NOMO-1 treated with DMSO at 0.1 percent for 48 hours (cell line): ENCODE data around the gene NOG.

Experiments
- DNase-seq: peaks from one replicate; lab custom pipeline; 2025; ENCODE audit not compliant: unreplicated experiment; lab: John Stamatoyannopoulos, UW

NOG gene

DNA sequence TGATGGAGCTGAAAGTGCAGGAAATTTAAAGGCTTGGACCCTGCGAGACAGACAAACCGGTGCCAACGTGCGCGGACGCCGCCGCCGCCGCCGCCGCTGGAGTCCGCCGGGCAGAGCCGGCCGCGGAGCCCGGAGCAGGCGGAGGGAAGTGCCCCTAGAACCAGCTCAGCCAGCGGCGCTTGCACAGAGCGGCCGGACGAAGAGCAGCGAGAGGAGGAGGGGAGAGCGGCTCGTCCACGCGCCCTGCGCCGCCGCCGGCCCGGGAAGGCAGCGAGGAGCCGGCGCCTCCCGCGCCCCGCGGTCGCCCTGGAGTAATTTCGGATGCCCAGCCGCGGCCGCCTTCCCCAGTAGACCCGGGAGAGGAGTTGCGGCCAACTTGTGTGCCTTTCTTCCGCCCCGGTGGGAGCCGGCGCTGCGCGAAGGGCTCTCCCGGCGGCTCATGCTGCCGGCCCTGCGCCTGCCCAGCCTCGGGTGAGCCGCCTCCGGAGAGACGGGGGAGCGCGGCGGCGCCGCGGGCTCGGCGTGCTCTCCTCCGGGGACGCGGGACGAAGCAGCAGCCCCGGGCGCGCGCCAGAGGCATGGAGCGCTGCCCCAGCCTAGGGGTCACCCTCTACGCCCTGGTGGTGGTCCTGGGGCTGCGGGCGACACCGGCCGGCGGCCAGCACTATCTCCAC lies at the start of gene NOG:
NOG (plus strand) TSS at position 54 of the 674 bp plus-strand sequence; CDS start at position 579, 525 bp downstream.
- peak; percentile 89 for DNase-seq

DNA sequence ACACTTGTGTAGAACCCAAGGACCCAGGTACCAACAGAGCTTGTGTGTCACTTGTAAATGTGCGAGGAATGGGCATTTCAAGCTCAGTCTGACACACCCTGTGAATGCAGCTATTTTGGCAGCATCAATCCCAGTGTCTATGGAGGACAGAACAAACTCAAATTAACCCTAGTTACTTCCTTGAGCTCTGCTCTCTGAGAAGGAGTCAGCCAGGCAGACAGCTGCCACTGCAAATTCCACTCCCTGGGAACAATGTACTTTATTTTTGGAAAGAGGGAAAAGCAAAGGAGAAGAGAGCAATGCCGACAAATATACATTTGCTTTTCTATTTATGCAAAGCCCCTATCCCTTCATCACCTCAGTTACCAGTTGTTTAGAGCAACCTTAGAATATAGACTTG lies 48.4 kb upstream of the NOG start:
- DNase-seq = no peak

- DNase-seq = no peak
Measured at GRCh38 chr17:56545930-56546329, 47.6 kb upstream of the NOG start.

- DNase-seq = no peak
Measured at GRCh38 chr17:56548661-56549060, 44.8 kb upstream of the NOG start.

DNA sequence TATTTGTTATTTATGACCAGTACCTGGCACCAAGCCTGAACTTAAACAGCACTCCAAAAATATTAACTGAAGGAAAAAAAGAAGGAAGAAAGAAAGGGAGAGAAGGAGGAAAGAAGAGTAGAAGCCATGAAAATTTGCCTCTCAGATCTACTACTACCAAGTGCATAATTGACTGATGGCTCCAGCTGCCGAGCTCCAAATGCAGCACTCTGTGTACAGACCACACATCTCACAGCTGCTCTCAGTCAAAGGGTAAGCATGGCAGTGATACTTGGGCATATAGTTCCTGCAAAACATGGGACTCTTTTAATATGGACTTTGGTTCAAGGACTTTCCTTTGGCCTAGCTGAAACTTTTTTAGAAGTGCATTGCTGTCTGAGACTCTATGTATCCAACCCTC lies 44.0 kb upstream of the NOG start:
- no peak for DNase-seq

- DNase-seq = no peak
Measured at GRCh38 chr17:56557682-56558081, 35.8 kb upstream of the NOG start.

DNA sequence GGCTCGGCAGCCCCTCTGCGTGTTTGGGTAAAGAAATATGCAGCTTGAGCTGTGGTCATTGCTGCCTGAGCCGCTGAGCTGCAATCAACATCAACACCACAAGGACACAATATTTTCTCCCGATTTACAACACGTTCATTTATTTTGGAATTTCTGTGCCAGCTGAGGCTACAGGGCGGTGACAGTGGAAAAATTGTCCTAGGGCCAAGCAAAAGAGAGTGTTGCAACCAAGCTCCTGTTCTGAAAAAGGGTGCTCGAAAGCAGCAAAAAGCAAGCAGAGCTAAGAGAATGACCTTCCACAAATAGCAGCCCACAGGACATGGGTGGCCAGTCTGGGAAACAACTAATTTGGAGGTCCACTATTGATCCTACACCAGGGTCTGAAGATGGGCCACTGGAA lies 35.4 kb upstream of the NOG start:
- no peak for DNase-seq

DNA sequence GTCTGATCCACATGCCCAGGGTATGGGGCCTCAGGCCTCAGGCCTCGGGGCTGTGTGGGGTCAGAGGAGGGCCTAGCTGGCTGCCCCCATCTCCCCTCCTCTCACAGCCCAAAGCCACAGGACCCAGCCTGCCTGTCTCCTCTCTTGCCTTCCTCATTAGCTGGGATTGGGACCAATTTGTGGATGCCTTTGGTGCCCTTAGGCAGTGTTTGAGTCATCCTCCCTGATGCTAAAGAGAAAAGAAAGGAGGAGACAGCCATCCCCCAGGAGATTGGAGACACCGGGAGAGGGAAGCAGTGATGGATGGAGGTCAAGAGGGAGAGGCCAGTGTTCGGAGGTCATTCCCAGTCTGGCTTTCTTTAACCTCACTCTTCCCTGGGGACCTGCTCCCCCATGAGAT lies 23.3 kb upstream of the NOG start:
- no peak for DNase-seq

DNA sequence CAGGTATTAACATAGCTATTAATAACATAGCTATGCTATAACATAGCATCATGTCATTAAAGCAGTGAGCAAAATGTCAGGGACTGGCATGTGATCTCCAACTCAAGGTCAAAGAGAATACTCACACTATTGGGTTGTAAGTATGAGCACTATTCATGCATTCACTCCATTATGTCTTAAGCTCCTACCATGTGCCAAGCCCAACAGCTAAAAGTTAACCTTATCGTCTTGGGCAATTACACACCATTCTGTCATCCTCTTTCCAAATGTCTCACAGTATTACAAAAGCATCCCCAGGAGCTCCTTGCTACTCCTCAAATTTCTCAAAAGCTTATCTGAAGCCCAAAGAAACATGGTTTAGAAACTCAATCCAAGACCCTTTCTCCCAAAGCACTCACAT lies 22.0 kb upstream of the NOG start:
- no peak for DNase-seq

DNA sequence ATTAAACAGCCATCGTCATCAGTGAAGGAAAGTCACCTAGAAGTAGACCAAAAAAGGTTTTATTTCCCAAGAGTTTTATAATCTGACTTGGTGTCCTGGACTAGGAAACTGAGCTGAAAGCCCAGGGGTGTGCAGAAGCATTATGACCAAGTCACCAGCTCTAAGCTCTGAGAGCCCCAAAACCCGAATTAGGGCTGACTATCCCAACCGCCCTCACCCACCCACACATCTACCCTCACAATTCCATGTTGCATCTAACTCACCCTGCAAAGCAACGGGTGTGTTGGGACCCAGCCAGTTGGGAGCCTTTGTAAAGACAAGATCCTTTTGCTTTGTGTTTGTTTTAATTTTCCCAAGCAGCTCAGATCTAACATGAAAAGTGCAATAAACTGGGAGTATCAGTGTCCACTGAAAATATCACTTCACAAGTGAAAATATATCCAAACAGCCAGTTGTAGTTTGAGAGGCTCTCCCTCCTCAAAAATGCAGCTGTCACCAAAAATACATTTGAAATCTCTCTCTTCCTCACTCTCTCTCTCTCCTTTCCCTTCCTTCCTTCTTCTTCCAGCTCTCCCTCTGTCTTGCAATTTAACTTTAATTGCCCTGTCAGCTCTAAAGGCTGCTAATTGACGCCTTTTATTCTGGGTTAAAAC lies 16.2 kb upstream of the NOG start:
- no peak for DNase-seq

DNA sequence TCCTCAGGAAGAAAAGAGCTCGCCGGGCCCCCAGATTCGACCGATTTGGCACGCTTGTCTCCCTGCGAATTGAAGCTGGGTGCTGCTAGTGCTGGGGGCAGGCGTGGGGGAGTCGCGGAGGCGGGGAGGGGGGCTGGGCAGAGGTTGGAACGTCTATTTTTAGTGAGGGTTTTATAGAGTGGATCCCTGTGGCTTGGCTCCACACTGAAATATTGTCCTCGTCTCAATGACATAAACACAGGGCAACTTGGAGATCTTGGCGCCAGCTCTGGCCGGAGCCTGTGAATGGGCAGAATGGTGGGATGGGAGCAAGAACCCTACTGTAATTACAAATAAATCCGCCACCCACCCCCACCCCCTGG lies 15.7 kb upstream of the NOG start:
- DNase-seq = no peak

- no peak for DNase-seq
Measured at GRCh38 chr17:56581635-56582627, 11.6 kb upstream of the NOG start.

DNA sequence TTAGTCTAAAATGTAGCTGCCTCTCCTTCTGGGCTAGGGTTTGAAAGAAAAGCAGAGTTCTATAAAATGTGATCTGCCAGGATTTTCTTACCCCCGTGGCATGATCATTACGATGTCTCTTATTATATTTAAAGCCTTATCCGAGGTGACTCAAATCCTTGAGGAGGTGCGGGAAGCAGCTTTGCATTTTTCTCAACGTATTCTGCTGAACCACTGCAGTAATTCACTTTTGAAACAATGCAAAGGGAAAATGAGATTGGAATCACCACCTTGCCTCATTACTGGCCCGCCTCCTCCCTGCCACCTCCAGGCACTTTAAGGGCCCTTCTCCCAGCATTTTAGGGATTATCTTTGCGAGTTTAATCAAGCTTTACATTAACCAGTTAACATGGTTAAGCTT lies 9.7 kb upstream of the NOG start:
- no peak for DNase-seq

DNA sequence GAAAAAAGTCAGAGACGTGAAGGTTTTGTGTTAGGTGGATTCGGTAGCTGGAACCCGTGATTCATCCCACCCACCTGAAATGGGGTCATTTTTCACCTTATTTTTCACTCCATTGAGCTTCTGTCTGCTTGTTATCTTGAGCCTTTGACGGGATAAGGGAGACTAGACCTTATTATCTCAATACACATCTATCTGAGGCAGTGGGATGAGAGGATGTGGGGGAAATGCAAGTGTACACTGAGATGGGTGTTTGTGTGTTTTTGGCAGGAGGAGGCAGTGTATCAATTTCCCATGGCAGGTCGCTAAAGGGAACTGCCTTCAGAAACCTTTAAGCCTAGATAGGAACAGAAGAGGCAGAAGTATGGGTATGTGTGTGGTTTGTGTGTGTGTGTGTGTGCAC lies 6.2 kb upstream of the NOG start:
- DNase-seq = no peak

DNA sequence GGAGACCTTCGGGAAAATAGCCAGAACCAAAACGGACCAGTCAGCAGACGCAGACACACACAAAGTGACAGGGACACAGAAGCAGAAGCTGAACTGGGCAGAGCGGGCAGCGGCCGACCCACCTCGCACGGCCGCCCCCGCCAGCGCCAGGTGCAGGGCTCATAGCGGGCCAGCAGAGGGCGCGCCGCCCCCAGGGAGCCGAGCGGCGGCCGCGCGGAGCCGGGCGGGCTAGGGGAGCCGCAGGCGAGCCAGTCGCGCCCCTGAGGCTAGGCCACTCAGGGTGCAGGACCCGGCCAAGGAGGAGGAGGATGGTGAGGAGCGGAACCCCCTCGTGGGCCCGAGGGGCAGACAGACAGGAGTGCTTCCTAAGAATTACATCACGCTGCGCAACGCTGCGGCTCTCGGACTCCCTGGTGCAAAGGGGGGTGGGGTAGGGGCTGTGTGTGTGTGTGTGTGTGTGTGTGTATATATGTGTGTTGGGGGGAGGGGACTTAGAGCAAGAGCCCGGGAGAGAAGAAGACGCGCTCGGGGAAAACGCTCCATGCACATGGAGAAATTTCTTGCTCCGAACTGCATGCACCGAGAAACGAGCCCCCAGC lies 913 bp upstream of the NOG start:
- DNase-seq = peak; percentile 66

DNA sequence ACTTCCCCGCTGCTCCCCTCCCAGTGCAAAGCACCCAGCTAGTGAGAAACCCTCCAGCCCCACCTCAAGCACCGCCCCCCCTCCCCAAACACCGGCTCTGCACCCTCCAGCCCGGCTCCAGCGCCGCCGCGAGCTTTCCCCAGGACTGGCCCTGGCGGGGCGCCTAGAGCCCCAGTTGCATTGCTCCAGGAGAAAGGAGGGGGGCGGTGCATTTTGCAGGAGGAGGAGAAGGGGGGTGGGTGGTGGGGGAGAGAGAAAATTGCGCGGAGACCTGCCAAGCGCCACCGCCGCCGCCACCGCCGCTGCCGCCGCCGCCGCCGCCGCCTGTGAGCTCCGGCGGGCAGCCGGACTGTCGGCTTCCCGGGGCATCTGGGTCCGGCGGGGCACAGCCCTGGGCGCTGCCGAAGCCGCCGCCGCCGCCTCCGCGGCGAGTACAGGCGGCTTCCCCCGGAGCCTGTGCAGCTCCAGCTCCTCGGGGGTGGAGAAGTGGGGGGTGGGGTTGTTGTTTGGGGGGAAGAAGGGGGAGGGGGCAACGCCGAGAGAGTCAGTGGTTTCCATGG lies 333 bp upstream of the NOG start:
- DNase-seq = peak; percentile 81

DNA sequence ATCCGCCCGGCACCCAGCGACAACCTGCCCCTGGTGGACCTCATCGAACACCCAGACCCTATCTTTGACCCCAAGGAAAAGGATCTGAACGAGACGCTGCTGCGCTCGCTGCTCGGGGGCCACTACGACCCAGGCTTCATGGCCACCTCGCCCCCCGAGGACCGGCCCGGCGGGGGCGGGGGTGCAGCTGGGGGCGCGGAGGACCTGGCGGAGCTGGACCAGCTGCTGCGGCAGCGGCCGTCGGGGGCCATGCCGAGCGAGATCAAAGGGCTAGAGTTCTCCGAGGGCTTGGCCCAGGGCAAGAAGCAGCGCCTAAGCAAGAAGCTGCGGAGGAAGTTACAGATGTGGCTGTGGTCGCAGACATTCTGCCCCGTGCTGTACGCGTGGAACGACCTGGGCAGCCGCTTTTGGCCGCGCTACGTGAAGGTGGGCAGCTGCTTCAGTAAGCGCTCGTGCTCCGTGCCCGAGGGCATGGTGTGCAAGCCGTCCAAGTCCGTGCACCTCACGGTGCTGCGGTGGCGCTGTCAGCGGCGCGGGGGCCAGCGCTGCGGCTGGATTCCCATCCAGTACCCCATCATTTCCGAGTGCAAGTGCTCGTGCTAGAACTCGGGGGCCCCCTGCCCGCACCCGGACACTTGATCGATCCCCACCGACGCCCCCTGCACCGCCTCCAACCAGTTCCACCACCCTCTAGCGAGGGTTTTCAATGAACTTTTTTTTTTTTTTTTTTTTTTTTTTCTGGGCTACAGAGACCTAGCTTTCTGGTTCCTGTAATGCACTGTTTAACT lies 1.0 kb downstream of the NOG start:
- DNase-seq = peak; percentile 51

- no peak for DNase-seq
Measured at GRCh38 chr17:56595108-56595418, 1.6 kb downstream of the NOG start.

DNA sequence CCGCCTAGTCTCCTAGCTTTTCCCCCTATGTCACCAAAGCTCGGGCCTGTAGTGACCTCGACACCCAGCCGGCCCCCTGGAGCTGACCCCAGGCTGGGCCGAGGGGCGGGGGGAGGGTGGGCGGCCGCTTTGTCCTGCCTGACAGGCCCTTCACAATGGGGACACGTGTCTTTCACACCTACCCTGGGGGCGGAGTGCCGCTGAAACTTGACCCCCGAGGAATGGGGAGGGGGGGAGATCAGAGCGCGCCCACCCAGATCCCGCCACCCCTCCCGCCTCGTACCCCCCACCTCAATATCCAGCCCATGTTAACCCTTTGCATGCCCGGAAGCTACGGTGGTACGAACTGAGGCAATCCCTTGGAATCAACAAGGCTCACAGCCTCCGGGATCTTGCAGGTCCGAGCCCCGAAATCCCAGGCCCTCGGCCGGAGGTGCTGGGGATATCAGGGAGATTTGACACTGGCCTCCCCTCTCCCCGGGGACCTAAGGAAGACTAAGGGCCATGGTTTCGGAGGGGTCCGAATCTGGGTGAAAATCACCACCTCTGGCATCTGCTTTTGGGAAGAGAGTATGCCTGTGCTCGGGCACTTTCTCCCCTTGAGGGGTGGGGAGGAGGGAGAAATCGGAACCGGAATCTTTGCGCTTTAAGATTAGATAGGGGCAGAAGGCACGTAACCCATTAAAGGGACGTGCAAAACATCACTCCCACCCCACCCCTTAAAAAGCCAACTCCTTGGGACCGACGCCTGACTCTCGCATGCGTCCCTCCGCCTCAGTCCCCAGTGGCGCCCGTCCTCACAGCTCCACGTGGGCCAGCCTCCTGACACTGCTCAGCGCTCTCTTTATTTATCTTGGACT lies 2.6 kb downstream of the NOG start:
- peak; percentile 21 for DNase-seq
